ENCODE results near the gene CKM. TPM values are rescaled to one million over a fixed set of nuclear protein-coding genes. Genes with fewer than 3 reads are reported as not detected.

CKM gene
- 1.8 TPM in 1 of 2 replicates, not detected in the other for total RNA-seq

GRCh38 chr19:45322744-45323281 lies at the start of gene CKM:
Gene CKM, minus strand, starts transcription at chr19:45322875. Its CDS starts 3,162 bp downstream, at chr19:45319713.

GRCh38 chr19:45370410-45371204 lies 47.9 kb upstream of the CKM start, which contains the start of gene ERCC2:
Gene ERCC2, minus strand, starts transcription at chr19:45370573. Its CDS starts 33 bp downstream, at chr19:45370540.

GRCh38 chr19:45340232-45340898 lies 17.7 kb upstream of the CKM start, which contains the start of gene KLC3:
Gene KLC3, plus strand, starts transcription at chr19:45340750. Its CDS starts 4,792 bp downstream, at chr19:45345542.

Other genes with a start within 250 kb of the CKM start
- gene ZNF296, start 246.4 kb downstream of the CKM start, total RNA-seq, result not detected in 2 replicates
- gene GEMIN7, start 243.6 kb downstream of the CKM start, total RNA-seq, result 37.7 and 40.5 TPM in 2 replicates
- 22.4 and 23.3 TPM in 2 replicates for gene PPP1R37, start 229.7 kb downstream of the CKM start, total RNA-seq
- gene NKPD1, start 161.9 kb downstream of the CKM start, total RNA-seq, result not detected in 2 replicates
- gene TRAPPC6A, start 144.6 kb downstream of the CKM start, total RNA-seq, result 13.0 and 17.2 TPM in 2 replicates
- gene BLOC1S3, start 144.1 kb downstream of the CKM start, total RNA-seq, result 4.5 and 9.2 TPM in 2 replicates
- 0.18 and 1.1 TPM in 2 replicates for gene EXOC3L2, start 77.5 kb downstream of the CKM start, total RNA-seq
- gene MARK4, start 71.6 kb downstream of the CKM start, total RNA-seq, result 12.3 and 15.7 TPM in 2 replicates
- gene KLC3, start 17.9 kb upstream of the CKM start, total RNA-seq, result 1.1 TPM in 1 of 2 replicates, not detected in the other
- gene ERCC2, start 47.7 kb upstream of the CKM start, total RNA-seq, result 34.0 and 60.1 TPM in 2 replicates
- gene PPP1R13L, start 82.2 kb upstream of the CKM start, total RNA-seq, result 5.0 and 6.0 TPM in 2 replicates
- gene POLR1G, start 83.8 kb upstream of the CKM start, total RNA-seq, result 5.0 and 8.1 TPM in 2 replicates
- gene ERCC1, start 101.0 kb upstream of the CKM start, total RNA-seq, result 84.8 and 90.9 TPM in 2 replicates
- 19.0 and 81.4 TPM in 2 replicates for gene FOSB, start 145.1 kb upstream of the CKM start, total RNA-seq
- gene RTN2, start 174.2 kb upstream of the CKM start, total RNA-seq, result 16.4 and 17.3 TPM in 2 replicates
- gene PPM1N, start 175.6 kb upstream of the CKM start, total RNA-seq, result 0.16 and 0.72 TPM in 2 replicates
- gene VASP, start 184.6 kb upstream of the CKM start, total RNA-seq, result 95.6 and 146 TPM in 2 replicates

Measured in cardiac atrium fibroblast (primary cell).